Cortex of kidney (tissue), 1 donor: ENCODE results near the gene TEAD1.

Source experiments
- DNase-seq: peaks from one replicate; lab custom pipeline; 2025; lab: John Stamatoyannopoulos, UW

Gene TEAD1

GRCh38 chr11:12686246-12687060, 12.2 kb downstream of the TEAD1 start:
- no peak for DNase-seq

GRCh38 chr11:12687216-12687623, 13.0 kb downstream of the TEAD1 start:
- no peak for DNase-seq

GRCh38 chr11:12687740-12688139, 13.5 kb downstream of the TEAD1 start:
- no peak for DNase-seq

GRCh38 chr11:12689029-12689755, 15.0 kb downstream of the TEAD1 start:
- no peak for DNase-seq

GRCh38 chr11:12690663-12691062, 16.4 kb downstream of the TEAD1 start:
- no peak for DNase-seq

- no peak for DNase-seq
Measured at GRCh38 chr11:12691473-12691872, 17.3 kb downstream of the TEAD1 start.

- no peak for DNase-seq
Measured at GRCh38 chr11:12692229-12693075, 18.2 kb downstream of the TEAD1 start.

- no peak for DNase-seq
Measured at GRCh38 chr11:12693094-12693478, 18.9 kb downstream of the TEAD1 start.

- no peak for DNase-seq
Measured at GRCh38 chr11:12693479-12694182, 19.4 kb downstream of the TEAD1 start.

- DNase-seq, result no peak
Measured at GRCh38 chr11:12694183-12694531, 19.9 kb downstream of the TEAD1 start.

- no peak for DNase-seq
Measured at GRCh38 chr11:12695221-12695794, 21.1 kb downstream of the TEAD1 start.

GRCh38 chr11:12695873-12696272, 21.7 kb downstream of the TEAD1 start:
- DNase-seq, result no peak

GRCh38 chr11:12696911-12697581, 22.8 kb downstream of the TEAD1 start:
- no peak for DNase-seq

- no peak for DNase-seq
Measured at GRCh38 chr11:12698048-12698447, 23.8 kb downstream of the TEAD1 start.

GRCh38 chr11:12701811-12702592, 27.8 kb downstream of the TEAD1 start:
- DNase-seq, result no peak

GRCh38 chr11:12702999-12703453, 28.8 kb downstream of the TEAD1 start:
- DNase-seq, result no peak

- DNase-seq, result no peak
Measured at GRCh38 chr11:12704049-12704448, 29.8 kb downstream of the TEAD1 start.

- DNase-seq, result no peak
Measured at GRCh38 chr11:12705874-12706273, 31.7 kb downstream of the TEAD1 start.

- no peak for DNase-seq
Measured at GRCh38 chr11:12706545-12707499, 32.6 kb downstream of the TEAD1 start.
